Fibroblast of villous mesenchyme (primary cell): ENCODE measurements around the gene RFFL. TPM values are rescaled to one million over a fixed set of nuclear protein-coding genes. Genes with fewer than 3 reads are reported as not detected.

ENCODE experiments used
- DNase-seq: peaks from one replicate; pipeline ENCODE4 v3.0.0-alpha.2; 2010; ENCODE audit warnings: low read depth
- H3K4me3 ChIP-seq: 2 replicates; pipeline ENCODE4 v1.5.1; 2011; ENCODE audit warnings: low read depth, mild to moderate bottlenecking, low read length
- CTCF ChIP-seq: IDR thresholded peaks from 2 replicates; pipeline ENCODE4 v1.5.1; 2012; ENCODE audit warnings: low read depth, mild to moderate bottlenecking, low read length; ENCODE audit not compliant: insufficient read depth
- total RNA-seq: library from RNA; depleted of rRNA; stranded (reverse); fragments of >200 nt; gene quantifications from 2 replicates; pipeline ENCODE4 v1.2.3, GENCODE V29; 2012

RFFL gene
- total RNA-seq, 1 donor, result 15.1 TPM

GRCh38 chr17:35087731-35088355, 24.3 kb upstream of the RFFL start:
- DNase-seq, result no peak
- no peak for TF ChIP-seq CTCF
- peak overlapping the region; percentile 83 for H3K4me3 ChIP-seq

GRCh38 chr17:35086931-35087573, 23.5 kb upstream of the RFFL start:
- H3K4me3 ChIP-seq, result no peak overlapping the region
- no peak for TF ChIP-seq CTCF
- DNase-seq, result no peak

GRCh38 chr17:35086164-35086563, 22.7 kb upstream of the RFFL start:
- no peak overlapping the region for H3K4me3 ChIP-seq
- TF ChIP-seq CTCF, result no peak
- no peak for DNase-seq

GRCh38 chr17:35084987-35085386, 21.5 kb upstream of the RFFL start:
- H3K4me3 ChIP-seq, result no peak overlapping the region
- DNase-seq, result peak; percentile 33
- no peak for TF ChIP-seq CTCF

GRCh38 chr17:35083071-35083470, 19.6 kb upstream of the RFFL start:
- no peak for DNase-seq
- no peak overlapping the region for H3K4me3 ChIP-seq
- TF ChIP-seq CTCF, result no peak

GRCh38 chr17:35082073-35082657, 18.7 kb upstream of the RFFL start:
- DNase-seq, result peak; percentile 65
- H3K4me3 ChIP-seq, result no peak overlapping the region
- no peak for TF ChIP-seq CTCF
